ENCODE results near the gene STK24. TPM values are rescaled to one million over a fixed set of nuclear protein-coding genes. Genes with fewer than 3 reads are reported as not detected.

Gene STK24
- total RNA-seq, 1 donor from 2014 or later, result 66.2 TPM

DNA sequence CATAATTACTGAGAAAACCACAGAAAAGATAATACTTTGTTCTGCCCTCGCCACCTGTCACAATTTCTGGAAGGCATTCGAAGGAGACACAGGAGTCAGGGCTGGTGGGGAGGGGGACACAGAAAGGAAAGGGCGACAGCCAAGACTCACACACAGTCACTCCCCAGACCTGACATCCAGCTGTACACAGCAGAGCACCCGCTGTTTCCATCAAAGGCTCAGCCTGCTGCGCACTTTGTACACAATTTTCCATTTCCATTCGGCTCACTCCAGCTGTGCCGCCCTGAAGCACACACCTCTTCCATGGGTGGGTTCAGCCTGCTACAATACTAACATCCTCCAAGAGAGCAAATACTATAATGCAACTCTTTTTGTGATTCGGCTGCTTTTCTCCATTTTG is 38.0 kb downstream of the STK24 start:
- no peak overlapping the region for H3K4me3 ChIP-seq
- H3K36me3 ChIP-seq, result no peaks in the 10 kb centered on the region
- no peak for DNase-seq
- H3K27me3 ChIP-seq (ENCODE audit: low read depth), result no peaks in the 10 kb centered on the region
- intact Hi-C loops (cut with micrococcal nuclease), result no loop called here
- H3K27ac ChIP-seq (replicated peaks), result no peak overlapping the region
- TF ChIP-seq, protein P1, sequence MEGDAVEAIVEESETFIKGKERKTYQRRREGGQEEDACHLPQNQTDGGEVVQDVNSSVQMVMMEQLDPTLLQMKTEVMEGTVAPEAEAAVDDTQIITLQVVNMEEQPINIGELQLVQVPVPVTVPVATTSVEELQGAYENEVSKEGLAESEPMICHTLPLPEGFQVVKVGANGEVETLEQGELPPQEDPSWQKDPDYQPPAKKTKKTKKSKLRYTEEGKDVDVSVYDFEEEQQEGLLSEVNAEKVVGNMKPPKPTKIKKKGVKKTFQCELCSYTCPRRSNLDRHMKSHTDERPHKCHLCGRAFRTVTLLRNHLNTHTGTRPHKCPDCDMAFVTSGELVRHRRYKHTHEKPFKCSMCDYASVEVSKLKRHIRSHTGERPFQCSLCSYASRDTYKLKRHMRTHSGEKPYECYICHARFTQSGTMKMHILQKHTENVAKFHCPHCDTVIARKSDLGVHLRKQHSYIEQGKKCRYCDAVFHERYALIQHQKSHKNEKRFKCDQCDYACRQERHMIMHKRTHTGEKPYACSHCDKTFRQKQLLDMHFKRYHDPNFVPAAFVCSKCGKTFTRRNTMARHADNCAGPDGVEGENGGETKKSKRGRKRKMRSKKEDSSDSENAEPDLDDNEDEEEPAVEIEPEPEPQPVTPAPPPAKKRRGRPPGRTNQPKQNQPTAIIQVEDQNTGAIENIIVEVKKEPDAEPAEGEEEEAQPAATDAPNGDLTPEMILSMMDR (IDR thresholded peaks at IDR 0.05; ENCODE audit: borderline replicate concordance), result no peak
- H3K9me3 ChIP-seq (replicated peaks), result no peaks in the 10 kb centered on the region
- H3K4me1 ChIP-seq, result peaks cover 99% of the 10 kb centered on the region

DNA sequence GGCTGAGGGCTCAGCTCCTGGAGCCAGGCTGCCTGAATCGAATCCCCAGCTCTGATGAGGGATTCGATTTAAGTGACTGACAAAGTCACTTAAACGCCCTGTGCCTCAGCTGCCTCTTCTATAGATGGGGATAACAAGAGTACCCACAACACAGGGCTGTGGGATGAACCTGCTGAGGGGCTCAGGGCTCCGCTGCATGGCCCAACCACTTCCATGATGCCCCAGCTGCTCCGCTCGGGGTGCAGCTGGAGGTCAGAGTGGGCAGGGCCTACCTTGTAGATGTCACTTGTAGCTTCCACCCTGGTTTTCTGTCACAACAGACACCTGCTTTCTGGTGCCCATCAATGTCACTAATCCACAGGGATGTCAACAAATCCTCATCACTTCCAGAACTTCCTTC is 39.2 kb downstream of the STK24 start:
- H3K27ac ChIP-seq (replicated peaks), result no peak overlapping the region
- DNase-seq, result no peak
- no peaks in the 10 kb centered on the region for H3K9me3 ChIP-seq (replicated peaks)
- intact Hi-C loops (cut with micrococcal nuclease), result no loop called here
- no peaks in the 10 kb centered on the region for H3K27me3 ChIP-seq (ENCODE audit: low read depth)
- H3K4me1 ChIP-seq, result peaks cover 99% of the 10 kb centered on the region
- H3K36me3 ChIP-seq, result no peaks in the 10 kb centered on the region
- TF ChIP-seq, protein P1 (IDR thresholded peaks at IDR 0.05; ENCODE audit: borderline replicate concordance), result no peak
- H3K4me3 ChIP-seq, result no peak overlapping the region

DNA sequence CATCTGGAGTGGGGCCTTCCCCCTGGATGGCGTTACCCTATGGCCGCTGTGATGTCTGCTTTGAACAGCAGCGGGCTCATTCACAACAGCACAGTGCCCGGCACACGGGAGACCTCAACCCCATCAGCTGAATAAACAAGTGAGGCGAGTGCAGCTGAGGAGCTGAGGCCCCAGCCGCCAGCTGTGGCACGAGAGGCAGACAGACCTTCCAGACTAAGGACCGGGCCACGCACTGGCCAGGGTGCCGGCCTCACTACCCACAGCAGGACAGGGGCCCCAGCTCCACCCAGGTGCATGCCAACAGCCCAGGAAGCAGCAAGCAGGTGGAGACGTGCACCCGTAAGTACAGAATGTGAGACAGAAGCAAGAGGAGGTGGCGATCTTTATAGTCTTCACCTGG is 39.6 kb downstream of the STK24 start:
- Histone ChIP-seq H3K9me3 (replicated peaks) (no peaks in the 10 kb centered on the region), H3K4me1 (peaks cover 98% of the 10 kb centered on the region), H3K4me3 (no peak overlapping the region), H3K36me3 (no peaks in the 10 kb centered on the region), H3K27ac (replicated peaks) (no peak overlapping the region), H3K27me3 (ENCODE audit: low read depth) (no peaks in the 10 kb centered on the region)
- intact Hi-C loops (cut with micrococcal nuclease), result no loop called here
- DNase-seq, result no peak
- TF ChIP-seq, protein P1 (IDR thresholded peaks at IDR 0.05; ENCODE audit: borderline replicate concordance), result no peak

DNA sequence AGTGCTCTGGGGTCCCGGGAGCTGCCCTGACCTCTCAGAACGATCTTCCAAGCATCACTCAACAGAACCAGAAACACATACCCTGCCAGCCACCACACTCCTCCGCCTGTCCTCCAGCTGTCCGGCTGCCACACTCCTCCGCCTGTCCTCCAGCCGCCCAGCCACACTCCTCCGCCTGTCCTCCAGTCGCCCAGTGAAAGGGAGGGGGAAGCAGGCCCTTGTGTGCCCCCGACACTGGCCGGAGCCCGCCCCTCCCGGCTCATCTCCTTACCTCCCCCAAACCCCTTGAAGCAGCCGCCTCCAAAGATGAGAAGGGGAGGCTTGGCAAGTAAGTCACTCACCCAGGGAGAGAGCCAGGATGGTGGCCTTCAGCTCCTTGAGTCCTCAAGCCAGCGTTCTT is 40.2 kb downstream of the STK24 start:
- no peaks in the 10 kb centered on the region for H3K36me3 ChIP-seq
- DNase-seq, result no peak

DNA sequence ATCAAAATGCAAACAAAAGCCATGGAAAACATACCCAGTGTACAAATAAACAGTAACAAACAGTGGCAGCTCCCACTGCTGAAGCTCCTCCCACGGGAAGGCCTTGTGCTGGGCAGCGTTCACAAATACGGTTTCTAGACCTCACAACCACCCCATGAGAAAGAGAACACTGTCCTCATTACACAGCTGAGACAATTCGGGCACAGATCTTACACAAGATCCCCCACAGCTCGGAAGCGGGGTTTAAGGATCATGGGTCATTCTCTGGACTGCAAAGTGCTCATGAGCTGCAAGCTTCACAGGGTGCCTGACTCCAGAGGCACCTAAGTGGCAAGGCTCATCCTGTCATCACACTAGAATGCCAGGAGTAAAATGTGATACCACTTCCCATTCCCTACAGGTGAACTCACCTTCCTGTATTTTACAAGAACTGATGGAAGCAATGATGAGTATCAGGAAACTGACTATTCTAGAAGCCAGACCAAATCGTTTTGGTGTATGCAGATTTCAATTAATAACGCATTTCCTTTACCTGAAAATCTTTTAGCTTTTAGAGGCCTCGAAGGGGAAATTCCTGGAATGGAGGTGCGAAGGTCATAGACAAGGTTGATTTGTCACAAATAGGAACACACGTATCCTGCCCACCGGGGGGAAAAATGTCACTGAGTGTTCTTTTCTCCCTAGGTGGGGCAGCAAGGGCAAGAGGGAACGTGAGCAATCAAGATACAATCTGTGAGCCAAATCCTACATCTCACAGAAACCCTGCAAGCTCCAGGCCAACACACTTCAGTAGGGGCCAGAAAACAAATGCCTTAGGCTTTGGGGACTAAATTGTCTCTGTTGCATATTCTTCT is 41.2 kb downstream of the STK24 start:
- DNase-seq, result no peak
- Histone ChIP-seq H3K27ac (replicated peaks) (peak overlapping the region; percentile 0), H3K4me3 (no peak overlapping the region), H3K36me3 (no peaks in the 10 kb centered on the region), H3K4me1 (peaks cover 95% of the 10 kb centered on the region), H3K27me3 (ENCODE audit: low read depth) (no peaks in the 10 kb centered on the region), H3K9me3 (replicated peaks) (no peaks in the 10 kb centered on the region)
- intact Hi-C loops (cut with micrococcal nuclease), result no loop called here
- TF ChIP-seq, protein P1 (IDR thresholded peaks at IDR 0.05; ENCODE audit: borderline replicate concordance), result no peak

More for the DNA sequence above, 40.2 kb downstream of the STK24 start:
- TF ChIP-seq, protein P1 (IDR thresholded peaks at IDR 0.05; ENCODE audit: borderline replicate concordance), result no peak
- Histone ChIP-seq H3K9me3 (replicated peaks) (no peaks in the 10 kb centered on the region), H3K4me3 (no peak overlapping the region), H3K27me3 (ENCODE audit: low read depth) (no peaks in the 10 kb centered on the region), H3K4me1 (peaks cover 97% of the 10 kb centered on the region), H3K27ac (replicated peaks) (no peak overlapping the region)
- intact Hi-C loops (cut with micrococcal nuclease), result no loop called here

All from left ventricle myocardium inferior (tissue), 1 donor.